ENCODE data around the gene PHF11. TPM values are rescaled to one million over a fixed set of nuclear protein-coding genes. Genes with fewer than 3 reads are reported as not detected.

Gene PHF11
- total RNA-seq, 4 donors from 2014 or later: 26.1 to 86.5 (median 35.3) TPM

- no peaks in the 10 kb centered on the region for H3K4me1 ChIP-seq
- no peaks in the 10 kb centered on the region for H3K9me3 ChIP-seq
- WGBS: 72% methylated on average over 7 of the region's 7 CpGs
- TF ChIP-seq CTCF (IDR thresholded peaks at IDR 0.05) (no peak), EP300 (IDR thresholded peaks at IDR 0.05) (no peak), POLR2A (IDR thresholded peaks at IDR 0.05) (no peak), POLR2AphosphoS5 (IDR thresholded peaks at IDR 0.05) (no peak)
- no peaks in the 10 kb centered on the region for H3K27me3 ChIP-seq
- H3K4me3 ChIP-seq: no peak overlapping the region
- no peak overlapping the region for H3K27ac ChIP-seq
- H3K36me3 ChIP-seq: peaks cover 38% of the 10 kb centered on the region
- DNase-seq (ENCODE audit: low spot score in 2 of 2): no peak
Measured at GRCh38 chr13:49540552-49540951, 44.8 kb downstream of the PHF11 start.

- DNase-seq (ENCODE audit: low spot score in 2 of 2): no peak
- no peak overlapping the region for H3K27ac ChIP-seq
- no peaks in the 10 kb centered on the region for H3K27me3 ChIP-seq
- H3K36me3 ChIP-seq: peaks cover 58% of the 10 kb centered on the region
- 93% methylated on average over 3 of the region's 3 CpGs for WGBS
- no peaks in the 10 kb centered on the region for H3K9me3 ChIP-seq
- TF ChIP-seq POLR2AphosphoS5 (IDR thresholded peaks at IDR 0.05): no peak
- no peak overlapping the region for H3K4me3 ChIP-seq
- no peaks in the 10 kb centered on the region for H3K4me1 ChIP-seq
Measured at GRCh38 chr13:49543656-49544055, 47.9 kb downstream of the PHF11 start.

GRCh38 chr13:49545661-49546060 lies 49.9 kb downstream of the PHF11 start:
- DNase-seq (ENCODE audit: low spot score in 2 of 2): no peak
- TF ChIP-seq POLR2A (IDR thresholded peaks at IDR 0.05) (no peak), CTCF (IDR thresholded peaks at IDR 0.05) (no peak), EP300 (IDR thresholded peaks at IDR 0.05) (no peak), POLR2AphosphoS5 (IDR thresholded peaks at IDR 0.05) (no peak)
- Histone ChIP-seq H3K36me3 (peaks cover 66% of the 10 kb centered on the region), H3K4me1 (no peaks in the 10 kb centered on the region), H3K4me3 (no peak overlapping the region), H3K27ac (no peak overlapping the region), H3K27me3 (no peaks in the 10 kb centered on the region), H3K9me3 (no peaks in the 10 kb centered on the region)
- WGBS: 85% methylated on average over 4 of the region's 4 CpGs

- Histone ChIP-seq H3K4me3 (no peak overlapping the region), H3K9me3 (no peaks in the 10 kb centered on the region), H3K36me3 (peaks cover 66% of the 10 kb centered on the region), H3K27me3 (no peaks in the 10 kb centered on the region), H3K4me1 (no peaks in the 10 kb centered on the region), H3K27ac (no peak overlapping the region)
- DNase-seq (ENCODE audit: low spot score in 2 of 2): no peak
- 92% methylated on average over 9 of the region's 9 CpGs for WGBS
- no peak for TF ChIP-seq CTCF (IDR thresholded peaks at IDR 0.05)
- TF ChIP-seq EP300 (IDR thresholded peaks at IDR 0.05): no peak
- no peak for TF ChIP-seq POLR2AphosphoS5 (IDR thresholded peaks at IDR 0.05)
- TF ChIP-seq POLR2A (IDR thresholded peaks at IDR 0.05): no peak
Measured at GRCh38 chr13:49546561-49546960, 50.8 kb downstream of the PHF11 start.

- H3K27ac ChIP-seq: no peak overlapping the region
- WGBS: 84% methylated on average over 15 of the region's 15 CpGs
- H3K9me3 ChIP-seq: no peaks in the 10 kb centered on the region
- DNase-seq (ENCODE audit: low spot score in 2 of 2): no peak
- peaks cover 48% of the 10 kb centered on the region for H3K36me3 ChIP-seq
- no peaks in the 10 kb centered on the region for H3K27me3 ChIP-seq
- no peaks in the 10 kb centered on the region for H3K4me1 ChIP-seq
- H3K4me3 ChIP-seq: no peak overlapping the region
- TF ChIP-seq POLR2A (IDR thresholded peaks at IDR 0.05) (no peak), EP300 (IDR thresholded peaks at IDR 0.05) (no peak), POLR2AphosphoS5 (IDR thresholded peaks at IDR 0.05) (no peak), CTCF (IDR thresholded peaks at IDR 0.05) (no peak)
Measured at GRCh38 chr13:49549289-49549688, 53.5 kb downstream of the PHF11 start.

All from suprapubic skin (tissue), 4 donors.